GM23248 (cell line): Measurements from ENCODE around the gene RAB3IL1. TPM values are rescaled to one million over a fixed set of nuclear protein-coding genes. Genes with fewer than 3 reads are reported as not detected.

Experiments
- DNase-seq: peaks from one replicate; pipeline ENCODE4 v3.0.0-alpha.2; 2015
- H2AFZ ChIP-seq: fragments of 200-600 bp; sonication (generic); 2 replicates; pipeline ENCODE4 v1.6.1; 2016; ENCODE audit warnings: antibody characterized with exemption
- H3F3A ChIP-seq: fragments of 200-600 bp; sonication (generic); 2 replicates; pipeline ENCODE4 v1.6.1; 2016; ENCODE audit warnings: mild to moderate bottlenecking, antibody characterized with exemption, mixed run types; ENCODE audit not compliant: insufficient read depth
- H3K27ac ChIP-seq: fragments of 200-600 bp; sonication (generic); 2 replicates; pipeline ENCODE4 v1.5.1; 2016; ENCODE audit warnings: mild to moderate bottlenecking
- H3K27me3 ChIP-seq: fragments of 200-600 bp; sonication (generic); replicated peaks from 2 replicates; pipeline ENCODE4 v1.6.1; 2016; ENCODE audit warnings: mild to moderate bottlenecking; ENCODE audit not compliant: insufficient read depth
- H3K36me3 ChIP-seq: fragments of 200-600 bp; sonication (generic); 2 replicates; pipeline ENCODE4 v1.6.1; 2016; ENCODE audit warnings: low read depth, mild to moderate bottlenecking
- H3K4me1 ChIP-seq: fragments of 200-600 bp; sonication (generic); 2 replicates; pipeline ENCODE4 v1.6.1; 2016; ENCODE audit warnings: mild to moderate bottlenecking; ENCODE audit not compliant: insufficient read depth
- H3K4me2 ChIP-seq: fragments of 200-600 bp; sonication (generic); one replicate; pipeline ENCODE4 v1.6.1; 2016; ENCODE audit warnings: mild to moderate bottlenecking; ENCODE audit not compliant: unreplicated experiment
- H3K4me3 ChIP-seq: fragments of 200-600 bp; sonication (generic); 2 replicates; pipeline ENCODE4 v1.5.1; 2016; ENCODE audit warnings: mild to moderate bottlenecking
- H3K79me2 ChIP-seq: fragments of 200-600 bp; sonication (generic); 2 replicates; pipeline ENCODE4 v1.6.1; 2016; ENCODE audit warnings: mild to moderate bottlenecking; ENCODE audit not compliant: insufficient read depth
- H3K9ac ChIP-seq: fragments of 200-600 bp; sonication (generic); 2 replicates; pipeline ENCODE4 v1.6.1; 2016; ENCODE audit warnings: mild to moderate bottlenecking
- H3K9me2 ChIP-seq: fragments of 200-600 bp; sonication (generic); 2 replicates; pipeline ENCODE4 v1.6.1; 2016; ENCODE audit warnings: mixed run types, mild to moderate bottlenecking, moderate library complexity; ENCODE audit not compliant: insufficient read depth
- H3K9me3 ChIP-seq: fragments of 200-600 bp; sonication (generic); one replicate; pipeline ENCODE4 v1.6.1; 2017; ENCODE audit warnings: low read depth
- H4K20me1 ChIP-seq: fragments of 200-600 bp; sonication (generic); 2 replicates; pipeline ENCODE4 v1.6.0; 2016; ENCODE audit not compliant: insufficient read depth
- EZH2 ChIP-seq: fragments of 200-600 bp; sonication (generic); IDR thresholded peaks from 2 replicates; pipeline ENCODE4 v1.6.1; 2018; ENCODE audit warnings: antibody characterized with exemption, mild to moderate bottlenecking; ENCODE audit not compliant: insufficient read depth, poor library complexity, severe bottlenecking
- EZH2phosphoT487 ChIP-seq: fragments of 200-600 bp; sonication (generic); IDR thresholded peaks from 2 replicates; pipeline ENCODE4 v1.6.1; 2018; ENCODE audit warnings: antibody characterized with exemption, moderate library complexity, mild to moderate bottlenecking, low read depth; ENCODE audit not compliant: insufficient read depth
- WGBS, 2 experiments: methylation state at CpG; one replicate each; pipeline ENCODE4 v1.1.6; 2015 to 2017; ENCODE audit warnings: low lambda C conversion rate in 2 of 2, low coverage in 1 of 2; ENCODE audit errors: missing lambda C conversion rate in 2 of 2; 5-methylcytosine and 5-hydroxymethylcytosine counted together
- in situ Hi-C: fragments of 300-500 bp; cut with MboI; formaldehyde crosslinking; loops from 2 replicates; pipeline ENCODE4 v1.15.0; 2020
- polyA plus RNA-seq: library from polyadenylated mRNA; unstranded; fragments of >200 nt; fragmentation: Nextera tagmentation; extraction: Ambion mirVana; gene quantifications from 2 replicates; pipeline ENCODE4 v1.2.1, GENCODE V29; 2016
- total RNA-seq: library from RNA; depleted of rRNA; stranded (reverse); fragments of >200 nt; shearing (Covaris generic); gene quantifications from 2 replicates; pipeline ENCODE4 v1.2.3, GENCODE V29; 2014

Gene RAB3IL1
- total and polyA plus RNA-seq, 2 experiments from 2014 or later = 3.3 to 6.6 TPM

DNA sequence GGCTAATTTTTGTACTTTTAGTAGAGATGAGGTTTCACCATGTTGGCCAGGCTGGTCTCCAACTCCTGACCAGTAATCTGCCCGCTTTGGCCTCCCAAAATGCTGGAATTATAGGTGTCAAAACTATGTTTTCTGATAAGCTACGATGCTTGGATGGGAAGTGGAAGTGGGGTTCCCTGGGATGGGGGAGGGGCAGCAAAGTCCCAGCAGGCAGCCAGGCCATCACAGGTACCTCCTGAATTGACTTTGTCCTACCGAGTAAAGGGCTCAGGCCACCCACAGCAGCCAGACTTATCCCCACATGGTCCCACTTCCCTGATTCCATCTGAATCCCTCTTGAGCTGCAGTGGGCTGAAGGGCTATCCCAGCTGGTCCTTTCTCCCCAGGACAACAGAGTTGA is 43.2 kb upstream of the RAB3IL1 start:
- Histone ChIP-seq H4K20me1 (peaks cover 9% of the 10 kb centered on the region), H3K9ac (no peak overlapping the region), H3K4me2 (no peak overlapping the region), H3K27ac (no peak overlapping the region), H3K9me3 (no peaks in the 10 kb centered on the region), H3K9me2 (no peaks in the 10 kb centered on the region), H2AFZ (no peak overlapping the region), H3K79me2 (peaks cover 14% of the 10 kb centered on the region), H3F3A (peaks cover 51% of the 10 kb centered on the region), H3K27me3 (no peaks in the 10 kb centered on the region), H3K4me1 (peaks cover 28% of the 10 kb centered on the region), H3K4me3 (no peak overlapping the region), H3K36me3 (peaks cover 22% of the 10 kb centered on the region)
- TF ChIP-seq EZH2phosphoT487 (no peak), EZH2 (no peak)
- WGBS, 2 experiments = 74 to 76% methylated on average over 3 of the region's 3 CpGs
- no peak for DNase-seq
- in situ Hi-C loops = no loop called here

DNA sequence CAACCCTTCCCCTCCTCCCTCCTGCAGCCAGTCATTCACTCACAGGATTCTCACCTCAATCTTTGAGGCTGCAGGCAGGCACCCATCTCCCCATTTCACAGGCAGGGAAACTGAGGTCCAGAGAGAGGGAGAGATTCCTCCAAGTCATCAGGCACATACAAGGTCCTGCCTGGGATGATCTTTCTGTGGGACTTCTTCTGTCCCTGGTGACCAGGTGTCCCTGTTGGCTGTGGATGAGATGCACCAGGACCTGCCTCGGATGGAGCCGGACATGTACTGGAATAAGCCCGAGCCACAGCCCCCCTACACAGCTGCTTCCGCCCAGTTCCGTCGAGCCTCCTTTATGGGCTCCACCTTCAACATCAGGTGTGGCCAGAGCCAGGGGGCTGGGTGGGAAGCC is 42.3 kb upstream of the RAB3IL1 start:
- H3F3A ChIP-seq = peaks cover 44% of the 10 kb centered on the region
- no peak overlapping the region for H3K4me3 ChIP-seq
- H3K27me3 ChIP-seq = no peaks in the 10 kb centered on the region
- in situ Hi-C loops = no loop called here
- TF ChIP-seq EZH2 = no peak
- no peak for TF ChIP-seq EZH2phosphoT487
- no peak for DNase-seq
- H3K79me2 ChIP-seq = peaks cover 5% of the 10 kb centered on the region
- no peaks in the 10 kb centered on the region for H3K9me3 ChIP-seq
- H3K27ac ChIP-seq = no peak overlapping the region
- no peaks in the 10 kb centered on the region for H3K9me2 ChIP-seq
- WGBS, 2 experiments = 81 to 82% methylated on average over 6 of the region's 6 CpGs
- H4K20me1 ChIP-seq = peaks cover under 1% of the 10 kb centered on the region; the same call in 1 of the 2 replicates
- peaks cover 13% of the 10 kb centered on the region; the same call in 1 of the 2 replicates for H3K36me3 ChIP-seq
- no peak overlapping the region for H2AFZ ChIP-seq
- peaks cover 25% of the 10 kb centered on the region for H3K4me1 ChIP-seq
- H3K9ac ChIP-seq = no peak overlapping the region
- no peak overlapping the region for H3K4me2 ChIP-seq

GRCh38 chr11:61959114-61959513 is 41.7 kb upstream of the RAB3IL1 start:
- DNase-seq = no peak
- Histone ChIP-seq H3K9ac (no peak overlapping the region), H3K4me2 (no peak overlapping the region), H3K9me2 (no peaks in the 10 kb centered on the region), H3K27ac (no peak overlapping the region), H3K79me2 (no peaks in the 10 kb centered on the region), H3K9me3 (no peaks in the 10 kb centered on the region), H3K36me3 (peaks cover 7% of the 10 kb centered on the region; the same call in 1 of the 2 replicates), H4K20me1 (no peaks in the 10 kb centered on the region), H3K27me3 (no peaks in the 10 kb centered on the region), H3F3A (peaks cover 43% of the 10 kb centered on the region), H3K4me1 (peaks cover 24% of the 10 kb centered on the region), H3K4me3 (no peak overlapping the region), H2AFZ (no peak overlapping the region)
- TF ChIP-seq EZH2phosphoT487 = no peak
- TF ChIP-seq EZH2 = no peak
- WGBS, 2 experiments = 26 to 36% methylated on average over 2 of the region's 2 CpGs
- in situ Hi-C loops = no loop called here

DNA sequence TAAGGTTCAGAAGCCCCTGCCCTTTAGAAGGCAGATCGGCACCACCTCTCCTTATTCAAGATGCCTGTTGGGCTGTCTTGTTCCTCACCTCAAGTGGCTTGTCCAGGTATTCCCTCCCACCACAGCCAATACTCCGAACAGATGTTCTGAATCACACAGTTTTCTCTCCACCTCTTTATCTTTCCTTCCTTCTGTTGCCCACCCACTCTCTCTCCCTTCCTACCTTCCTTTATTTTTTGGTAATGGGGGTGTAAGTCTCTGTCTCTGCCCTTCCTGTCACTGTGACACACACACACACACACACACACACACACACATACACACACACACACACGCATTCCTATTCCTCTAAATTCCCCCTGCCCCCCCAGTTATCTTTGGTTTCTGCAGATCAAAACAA is 41.2 kb upstream of the RAB3IL1 start:
- Histone ChIP-seq H3K4me2 (no peak overlapping the region), H4K20me1 (no peaks in the 10 kb centered on the region), H3K79me2 (no peaks in the 10 kb centered on the region), H3K4me1 (peaks cover 20% of the 10 kb centered on the region), H2AFZ (no peak overlapping the region), H3K27ac (no peak overlapping the region), H3K9me2 (no peaks in the 10 kb centered on the region), H3K9me3 (no peaks in the 10 kb centered on the region), H3K9ac (no peak overlapping the region), H3F3A (peaks cover 44% of the 10 kb centered on the region), H3K4me3 (no peak overlapping the region), H3K36me3 (0 out of 2 replicates have a peak, but pooled peaks cover 4% of the 10 kb centered on the region), H3K27me3 (no peaks in the 10 kb centered on the region)
- in situ Hi-C loops = no loop called here
- TF ChIP-seq EZH2phosphoT487 (no peak), EZH2 (no peak)
- WGBS, 2 experiments = 66 to 67% methylated on average over 3 of the region's 3 CpGs
- DNase-seq = no peak
